ENCODE data around the gene ADGRG1. TPM values are rescaled to one million over a fixed set of nuclear protein-coding genes. Genes with fewer than 3 reads are reported as not detected.

ADGRG1 gene
- polyA plus RNA-seq, 1 experiment, result 1.1 TPM

- POLR2A ChIA-PET, result no interaction called here
- Histone ChIP-seq H3K27me3 (ENCODE audit: control insufficient read depth, insufficient read depth, low read length) (peaks cover 5% of the 10 kb centered on the region), H3K36me3 (ENCODE audit: control insufficient read depth, insufficient read depth, low read length) (no peaks in the 10 kb centered on the region), H3K4me3 (ENCODE audit: low read depth, low read length) (no peak overlapping the region)
- DNase-seq (ENCODE audit: low read depth), result no peak
- CTCF ChIA-PET, result interaction anchor here (1.0 to 6.9 kb wide), 6 partner anchors 9 to 61 kb away, joined by 4 to 63 read pairs (median 6); no protein-coding TSS in a partner anchor
- no peak for TF ChIP-seq CTCF (IDR thresholded peaks at IDR 0.05; ENCODE audit: insufficient read depth, low read depth, low read length)
Measured at GRCh38 chr16:57637020-57637419, 8.6 kb downstream of the ADGRG1 start.

- H3K36me3 ChIP-seq (ENCODE audit: control insufficient read depth, insufficient read depth, low read length), result no peaks in the 10 kb centered on the region
- H3K27me3 ChIP-seq (ENCODE audit: control insufficient read depth, insufficient read depth, low read length), result peaks cover 5% of the 10 kb centered on the region
- ChIA-PET CTCF (interaction anchor here (1.0 to 6.9 kb wide), 6 partner anchors 8 to 61 kb away, joined by 4 to 63 read pairs (median 6); no protein-coding TSS in a partner anchor), POLR2A (no interaction called here)
- no peak for TF ChIP-seq CTCF (IDR thresholded peaks at IDR 0.05; ENCODE audit: insufficient read depth, low read depth, low read length)
- H3K4me3 ChIP-seq (ENCODE audit: low read depth, low read length), result no peak overlapping the region
- no peak for DNase-seq (ENCODE audit: low read depth)
Measured at GRCh38 chr16:57637424-57637823, 9.0 kb downstream of the ADGRG1 start.

GRCh38 chr16:57637965-57638364 is 9.5 kb downstream of the ADGRG1 start:
- no peaks in the 10 kb centered on the region for H3K36me3 ChIP-seq (ENCODE audit: control insufficient read depth, insufficient read depth, low read length)
- no peak for TF ChIP-seq CTCF (IDR thresholded peaks at IDR 0.05; ENCODE audit: insufficient read depth, low read depth, low read length)
- peaks cover 5% of the 10 kb centered on the region for H3K27me3 ChIP-seq (ENCODE audit: control insufficient read depth, insufficient read depth, low read length)
- ChIA-PET CTCF (interaction anchor here (1.0 to 6.9 kb wide), 6 partner anchors 8 to 62 kb away, joined by 4 to 63 read pairs (median 6); no protein-coding TSS in a partner anchor), POLR2A (no interaction called here)
- H3K4me3 ChIP-seq (ENCODE audit: low read depth, low read length), result no peak overlapping the region
- no peak for DNase-seq (ENCODE audit: low read depth)

GRCh38 chr16:57638381-57638780 is 10.0 kb downstream of the ADGRG1 start:
- no peak overlapping the region for H3K4me3 ChIP-seq (ENCODE audit: low read depth, low read length)
- H3K27me3 ChIP-seq (ENCODE audit: control insufficient read depth, insufficient read depth, low read length), result peaks cover 5% of the 10 kb centered on the region
- POLR2A ChIA-PET, result no interaction called here
- no peak for DNase-seq (ENCODE audit: low read depth)
- no peak for TF ChIP-seq CTCF (IDR thresholded peaks at IDR 0.05; ENCODE audit: insufficient read depth, low read depth, low read length)
- CTCF ChIA-PET, result interaction anchor here (1.2 to 6.9 kb wide), 6 partner anchors 10 to 62 kb away, joined by 3 to 63 read pairs (median 6); no protein-coding TSS in a partner anchor
- H3K36me3 ChIP-seq (ENCODE audit: control insufficient read depth, insufficient read depth, low read length), result no peaks in the 10 kb centered on the region

GRCh38 chr16:57639172-57639887 is 10.9 kb downstream of the ADGRG1 start:
- no peak for DNase-seq (ENCODE audit: low read depth)
- POLR2A ChIA-PET, result no interaction called here
- CTCF ChIA-PET, result interaction anchor here (0.6 to 1.7 kb wide), 5 partner anchors 9 to 63 kb away, joined by 3 to 9 read pairs (median 4); no protein-coding TSS in a partner anchor
- no peak for TF ChIP-seq CTCF (IDR thresholded peaks at IDR 0.05; ENCODE audit: insufficient read depth, low read depth, low read length)
- no peaks in the 10 kb centered on the region for H3K36me3 ChIP-seq (ENCODE audit: control insufficient read depth, insufficient read depth, low read length)
- H3K27me3 ChIP-seq (ENCODE audit: control insufficient read depth, insufficient read depth, low read length), result peaks cover 5% of the 10 kb centered on the region
- H3K4me3 ChIP-seq (ENCODE audit: low read depth, low read length), result no peak overlapping the region

Measured in BJ (cell line).